HUDEP-2 (cell line): ENCODE measurements around the gene ERC2.
"Not testable (repeated sequence)": the region's sequence is repeated elsewhere in the genome, so short reads cannot be mapped to it uniquely, and the experiment has no call there.

ENCODE experiments used
- DNase-seq, 76 experiments: peaks; one replicate each; lab custom pipeline; 2025; ENCODE audit not compliant: unreplicated experiment in 76 of 76; lab: John Stamatoyannopoulos, UW

Gene ERC2

GRCh38 chr3:56268616-56269383 is 199.5 kb downstream of the ERC2 start:
- DNase-seq, result no peak

GRCh38 chr3:56261852-56262251 is 206.4 kb downstream of the ERC2 start:
- DNase-seq, result not testable (repeated sequence)

- DNase-seq, result no peak
These were observed 208.0 kb downstream of the ERC2 start for GRCh38 chr3:56260262-56260661.

- no peak for DNase-seq
These were observed 210.4 kb downstream of the ERC2 start for GRCh38 chr3:56257826-56258225.

- no peak for DNase-seq
These were observed 213.4 kb downstream of the ERC2 start for GRCh38 chr3:56254835-56255234.

- no peak for DNase-seq
These were observed 214.2 kb downstream of the ERC2 start for GRCh38 chr3:56253941-56254665.

- DNase-seq, result peak in 17 of 76 experiments; percentile 1 to 36 (median 8)
These were observed 216.8 kb downstream of the ERC2 start for GRCh38 chr3:56251343-56251945.

- no peak for DNase-seq
These were observed 220.2 kb downstream of the ERC2 start for GRCh38 chr3:56248021-56248420.

- no peak for DNase-seq
These were observed 230.0 kb downstream of the ERC2 start for GRCh38 chr3:56238299-56238698.

- DNase-seq, result no peak
These were observed 234.5 kb downstream of the ERC2 start for GRCh38 chr3:56233742-56234141.

GRCh38 chr3:56229311-56229710 is 239.0 kb downstream of the ERC2 start:
- no peak for DNase-seq

- no peak for DNase-seq
These were observed 245.4 kb downstream of the ERC2 start for GRCh38 chr3:56222866-56223265.

- no peak for DNase-seq
These were observed 248.1 kb downstream of the ERC2 start for GRCh38 chr3:56219894-56220805.

GRCh38 chr3:56209982-56210751 is 258.1 kb downstream of the ERC2 start:
- no peak for DNase-seq

GRCh38 chr3:56207922-56208321 is 260.3 kb downstream of the ERC2 start:
- DNase-seq, result no peak

- no peak for DNase-seq
These were observed 262.9 kb downstream of the ERC2 start for GRCh38 chr3:56205406-56205805.

- DNase-seq, result no peak
These were observed 265.3 kb downstream of the ERC2 start for GRCh38 chr3:56202997-56203396.

- DNase-seq, result no peak
These were observed 266.9 kb downstream of the ERC2 start for GRCh38 chr3:56201407-56201806.

- no peak for DNase-seq
These were observed 268.0 kb downstream of the ERC2 start for GRCh38 chr3:56200251-56200650.

- DNase-seq, result no peak
These were observed 270.3 kb downstream of the ERC2 start for GRCh38 chr3:56197991-56198390.
